SKM-1 (cell line): ENCODE data around the gene TMEM225B.
"Not testable (repeated sequence)": the region's sequence is repeated elsewhere in the genome, so short reads cannot be mapped to it uniquely, and the experiment has no call there.

Experiments used
- DNase-seq: peaks from one replicate; lab custom pipeline; 2025; ENCODE audit not compliant: unreplicated experiment; lab: John Stamatoyannopoulos, UW

The TMEM225B gene

DNA sequence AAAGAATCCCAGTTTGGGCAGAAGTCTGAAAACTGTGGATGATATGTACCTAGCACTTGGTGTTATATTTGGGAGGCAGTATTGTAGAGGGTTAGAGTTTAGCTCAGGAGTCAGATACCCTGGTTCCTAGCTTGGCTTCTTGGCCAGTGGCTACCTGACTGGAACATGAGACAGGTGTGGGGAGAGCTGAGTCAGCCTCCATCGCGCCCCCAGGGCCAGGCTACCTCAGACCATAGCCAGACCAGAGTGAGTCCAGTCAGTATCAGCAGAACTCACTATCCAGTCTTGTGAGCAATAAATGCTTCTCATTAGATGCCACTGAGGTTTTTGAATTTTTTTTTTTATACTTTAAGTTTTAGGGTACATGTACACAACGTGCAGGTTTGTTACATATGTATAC is 55.7 kb downstream of the TMEM225B start:
- DNase-seq, result no peak

DNA sequence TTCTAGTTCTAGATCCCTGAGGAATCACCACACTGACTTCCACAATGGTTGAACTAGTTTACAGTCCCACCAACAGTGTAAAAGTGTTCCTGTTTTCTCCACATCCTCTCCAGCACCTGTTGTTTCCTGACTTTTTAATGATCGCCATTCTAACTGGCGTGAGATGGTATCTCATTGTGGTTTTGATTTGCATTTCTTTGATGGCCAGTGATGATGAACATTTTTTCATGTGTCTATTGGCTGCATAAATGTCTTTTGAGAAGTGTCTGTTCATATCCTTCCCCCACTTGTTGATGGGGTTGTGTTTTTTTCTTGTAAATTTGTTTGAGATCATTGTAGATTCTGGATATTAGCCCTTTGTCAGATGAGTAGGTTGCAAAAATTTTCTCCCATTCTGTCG is 56.6 kb downstream of the TMEM225B start:
- not testable (repeated sequence) for DNase-seq

DNA sequence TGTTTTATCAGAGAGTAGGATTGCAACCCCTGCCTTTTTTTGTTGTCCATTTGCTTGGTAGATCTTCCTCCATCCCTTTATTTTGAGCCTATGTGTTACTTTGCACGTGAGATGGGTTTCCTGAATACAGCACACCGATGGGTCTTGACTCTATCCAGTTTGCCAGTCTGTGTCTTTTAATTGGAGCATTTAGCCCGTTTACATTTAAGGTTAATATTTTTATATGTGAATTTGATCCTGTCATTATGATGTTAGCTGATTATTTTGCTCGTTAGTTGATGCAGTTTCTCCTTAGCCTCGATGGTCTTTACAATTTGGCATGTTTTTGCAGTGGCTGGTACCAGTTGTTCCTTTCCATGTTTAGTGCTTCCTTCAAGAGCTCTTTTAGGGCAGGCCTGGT is 59.8 kb downstream of the TMEM225B start:
- not testable (repeated sequence) for DNase-seq
